T47D (cell line): Measurements from ENCODE around the gene TRAPPC2B.

ENCODE experiments used
- DNase-seq, 2 experiments: peaks; one replicate each; pipeline versions ENCODE4 v3.0.0 to v3.0.0-alpha.2; 2011 to 2012; ENCODE audit warnings: low read depth in 1 of 2, low spot score in 1 of 2
- JUND ChIP-seq: IDR thresholded peaks from 2 replicates; pipeline ENCODE4 v1.6.1; 2012; ENCODE audit warnings: low read depth
- in situ Hi-C: cut with HindIII; loops from 2 replicates; pipeline ENCODE4 v1.10.0; 2016; ENCODE audit warnings: low sequenced_read_pairs, low pct_unique_long_range_greater_than_20kb

The TRAPPC2B gene

GRCh38 chr19:57362997-57363687 lies at the start of gene TRAPPC2B, which contains the start of gene ZNF547:
TSS of gene TRAPPC2B (plus strand) at chr19:57363551. CDS start at chr19:57364834, 1,283 bp downstream.
TSS of gene ZNF547 (plus strand) at chr19:57363551. CDS start at chr19:57368556, 5,005 bp downstream.
- in situ Hi-C loops = no loop called here
- no peak for TF ChIP-seq JUND
- DNase-seq = peak; percentile 76 to 99

GRCh38 chr19:57314146-57314545 lies 49.2 kb upstream of the TRAPPC2B start:
- in situ Hi-C loops = no loop called here
- no peak for TF ChIP-seq JUND
- no peak for DNase-seq

- no peak for DNase-seq
- TF ChIP-seq JUND = no peak
- in situ Hi-C loops = no loop called here
These were observed 45.8 kb upstream of the TRAPPC2B start for GRCh38 chr19:57317503-57317902.

DNA sequence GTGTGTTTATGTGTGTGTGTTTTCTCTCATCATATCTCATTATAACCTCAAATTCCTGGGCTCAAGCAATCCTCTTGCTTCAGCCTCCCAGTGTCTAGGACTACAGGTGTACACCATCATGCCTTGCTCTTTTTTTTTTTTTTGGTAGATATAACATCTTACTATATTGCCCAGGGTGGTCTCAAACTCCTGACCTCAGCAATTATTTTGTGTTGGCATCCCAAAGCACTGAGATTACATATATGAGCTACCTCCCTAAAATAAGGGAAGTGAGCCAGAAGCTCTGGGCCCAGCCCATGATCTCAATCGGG lies 43.5 kb upstream of the TRAPPC2B start:
- in situ Hi-C loops = no loop called here
- no peak for TF ChIP-seq JUND
- no peak for DNase-seq

GRCh38 chr19:57320180-57321084 lies 42.9 kb upstream of the TRAPPC2B start, which contains the start of gene ZNF543:
TSS of gene ZNF543 (plus strand) at chr19:57320472. CDS start at chr19:57320854, 382 bp downstream.
- DNase-seq = peak; percentile 94 to 96
- no peak for TF ChIP-seq JUND
- in situ Hi-C loops = no loop called here

DNA sequence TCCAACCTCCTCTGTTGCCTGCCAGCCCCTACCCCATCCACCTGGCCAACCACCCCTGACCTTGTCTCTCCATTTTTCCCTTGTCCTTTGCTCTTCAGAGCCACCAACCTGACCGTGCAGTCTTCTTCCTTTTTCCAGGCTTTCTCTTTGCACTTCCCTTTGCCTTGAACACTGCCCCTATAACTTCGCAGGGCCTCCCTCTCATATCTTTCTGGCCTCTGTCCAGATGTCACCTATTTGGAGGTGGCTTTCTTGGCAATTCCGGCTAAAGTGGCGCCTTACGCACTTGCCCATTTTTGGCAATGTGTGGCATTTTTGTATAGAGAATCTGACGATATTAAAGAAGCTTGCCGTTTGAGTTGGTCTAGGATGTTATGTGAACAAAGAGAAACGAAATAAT lies 42.2 kb upstream of the TRAPPC2B start:
- in situ Hi-C loops = no loop called here
- TF ChIP-seq JUND = no peak
- no peak for DNase-seq

GRCh38 chr19:57321751-57322150 lies 41.6 kb upstream of the TRAPPC2B start:
- in situ Hi-C loops = no loop called here
- TF ChIP-seq JUND = no peak
- no peak for DNase-seq

GRCh38 chr19:57324992-57325391 lies 38.4 kb upstream of the TRAPPC2B start:
- in situ Hi-C loops = no loop called here
- TF ChIP-seq JUND = no peak
- no peak for DNase-seq

DNA sequence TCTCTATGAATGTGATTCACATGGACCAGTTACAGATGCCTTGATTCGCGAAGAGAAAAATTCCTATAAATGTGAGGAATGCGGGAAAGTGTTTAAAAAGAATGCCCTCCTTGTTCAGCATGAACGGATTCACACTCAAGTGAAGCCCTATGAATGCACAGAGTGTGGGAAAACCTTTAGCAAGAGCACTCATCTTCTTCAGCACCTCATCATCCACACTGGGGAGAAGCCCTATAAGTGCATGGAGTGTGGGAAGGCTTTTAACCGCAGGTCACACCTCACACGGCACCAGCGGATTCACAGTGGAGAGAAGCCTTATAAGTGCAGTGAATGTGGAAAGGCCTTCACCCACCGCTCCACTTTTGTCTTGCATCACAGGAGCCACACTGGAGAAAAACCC lies 35.4 kb upstream of the TRAPPC2B start:
- in situ Hi-C loops = no loop called here
- no peak for DNase-seq
- no peak for TF ChIP-seq JUND

DNA sequence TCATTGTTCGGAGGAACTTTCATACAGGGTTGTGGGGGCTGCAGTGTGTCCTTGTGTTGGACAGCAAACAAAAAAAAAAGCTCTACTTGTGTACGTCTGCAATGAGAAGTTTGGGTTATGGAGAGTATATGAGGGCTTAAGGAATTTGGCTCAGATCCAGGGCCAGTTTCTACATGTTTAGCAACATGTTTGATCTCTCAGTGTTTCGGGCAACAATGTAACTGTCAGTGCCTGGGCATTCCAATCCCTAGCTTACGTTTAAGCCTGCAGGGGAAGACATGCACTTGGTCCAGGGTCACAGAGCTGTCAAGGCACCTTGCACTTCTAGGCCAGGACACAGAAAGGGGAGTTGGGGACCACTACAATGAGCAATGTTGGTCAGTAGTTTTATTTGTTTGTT lies 29.2 kb upstream of the TRAPPC2B start:
- in situ Hi-C loops = no loop called here
- DNase-seq = peak in 1 of 2 experiments; percentile 85
- no peak for TF ChIP-seq JUND

- TF ChIP-seq JUND = no peak
- DNase-seq = peak in 1 of 2 experiments; percentile 18
- in situ Hi-C loops = no loop called here
These were observed 24.5 kb upstream of the TRAPPC2B start for GRCh38 chr19:57338877-57339276.

DNA sequence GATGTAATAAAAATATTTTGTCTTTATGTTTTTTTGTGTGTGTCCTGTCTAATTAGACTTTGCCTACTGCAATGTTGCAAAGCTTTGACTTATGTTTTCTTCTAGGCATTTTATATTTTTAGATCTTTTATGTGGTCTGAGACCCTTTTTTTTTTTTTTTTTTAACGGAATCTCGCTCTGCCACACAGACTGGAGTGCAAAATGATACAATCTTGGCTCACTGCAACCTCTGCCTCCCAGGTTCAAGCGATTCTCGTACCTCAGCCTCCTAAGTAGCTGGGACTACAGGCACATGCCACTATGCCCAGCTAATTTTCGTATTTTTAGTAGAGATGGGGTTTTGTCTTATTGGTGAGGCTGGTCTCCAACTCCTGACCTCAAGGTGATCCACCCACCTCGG lies 20.8 kb upstream of the TRAPPC2B start:
- no peak for TF ChIP-seq JUND

DNA sequence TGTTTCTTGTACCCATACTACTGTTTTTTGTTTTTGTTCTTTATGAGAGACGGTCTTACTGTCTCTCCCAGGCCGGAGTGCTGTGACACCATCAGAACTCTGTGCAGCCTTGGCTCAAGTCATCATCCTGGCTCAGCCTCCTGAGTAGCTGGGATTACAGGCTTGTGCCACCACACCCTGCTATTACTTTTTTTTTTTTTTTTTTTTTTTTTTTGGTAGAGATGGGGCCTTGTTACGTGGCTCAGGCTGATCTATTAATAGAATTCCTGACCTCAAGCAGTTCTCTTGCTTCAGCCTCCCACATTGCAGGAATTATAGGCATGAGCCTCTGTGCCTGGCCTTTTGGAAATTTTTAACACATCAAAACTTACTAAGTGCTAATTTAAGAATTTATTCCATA lies 15.2 kb upstream of the TRAPPC2B start:
- DNase-seq = no peak
- in situ Hi-C loops = no loop called here
- TF ChIP-seq JUND = no peak

More for the DNA sequence above, 20.8 kb upstream of the TRAPPC2B start:
- no peak for DNase-seq
- in situ Hi-C loops = no loop called here
